Fibroblast of the aortic adventitia (primary cell): ENCODE data around the gene AURKA. TPM values are rescaled to one million over a fixed set of nuclear protein-coding genes. Genes with fewer than 3 reads are reported as not detected.

Source experiments
- DNase-seq: peaks from one replicate; pipeline ENCODE4 v3.0.0-alpha.2; 2010; ENCODE audit warnings: low read depth
- H3K4me3 ChIP-seq: 2 replicates; pipeline ENCODE4 v1.5.1; 2011; ENCODE audit warnings: low read depth, mild to moderate bottlenecking, control low read depth, low read length, moderate library complexity
- CTCF ChIP-seq: IDR thresholded peaks from 2 replicates; pipeline ENCODE4 v1.5.1; 2011; ENCODE audit warnings: mild to moderate bottlenecking, low read length, control low read depth, inconsistent platforms; ENCODE audit not compliant: insufficient read depth
- total RNA-seq: library from RNA; depleted of rRNA; stranded (reverse); fragments of >200 nt; gene quantifications from 2 replicates; pipeline ENCODE4 v1.2.3, GENCODE V29; 2012; ENCODE audit warnings: low replicate concordance

Gene AURKA
- 2.1 and 29.1 TPM in 2 replicates for total RNA-seq

- TF ChIP-seq CTCF, result no peak
Measured at GRCh38 chr20:56392132-56392880, at the start of gene AURKA, which contains the start of gene CSTF1. AURKA (minus strand) TSS chr20:56392215; CDS start chr20:56388197, 4,018 bp downstream. CSTF1 (plus strand) TSS chr20:56392645; CDS start chr20:56395553, 2,908 bp downstream.

GRCh38 chr20:56440346-56441007 lies 48.5 kb upstream of the AURKA start:
- DNase-seq, result no peak
- no peak overlapping the region for H3K4me3 ChIP-seq
- no peak for TF ChIP-seq CTCF

More at GRCh38 chr20:56392132-56392880, at the start of gene AURKA, which contains the start of gene CSTF1:
- DNase-seq, result peak; percentile 100
- peak within 1 kb of the TSS; percentile 100 for H3K4me3 ChIP-seq

- peak; percentile 99 for DNase-seq
- TF ChIP-seq CTCF, result no peak
- no peak overlapping the region for H3K4me3 ChIP-seq
Measured at GRCh38 chr20:56439771-56440291, 47.8 kb upstream of the AURKA start.

GRCh38 chr20:56438284-56438683 lies 46.3 kb upstream of the AURKA start:
- TF ChIP-seq CTCF, result no peak
- H3K4me3 ChIP-seq, result no peak overlapping the region
- no peak for DNase-seq

- TF ChIP-seq CTCF, result no peak
- no peak for DNase-seq
- no peak overlapping the region for H3K4me3 ChIP-seq
Measured at GRCh38 chr20:56437196-56437960, 45.4 kb upstream of the AURKA start.

GRCh38 chr20:56433880-56434255 lies 41.9 kb upstream of the AURKA start:
- no peak overlapping the region for H3K4me3 ChIP-seq
- DNase-seq, result peak; percentile 84
- TF ChIP-seq CTCF, result no peak
